ENCODE data around the gene SERHL2. TPM values are rescaled to one million over a fixed set of nuclear protein-coding genes. Genes with fewer than 3 reads are reported as not detected.
"Not testable (repeated sequence)": the region's sequence is repeated elsewhere in the genome, so short reads cannot be mapped to it uniquely, and the experiment has no call there.

SERHL2 gene
- total RNA-seq, 2 experiments from 2014 or later: 1.0 to 2.2 TPM

DNA sequence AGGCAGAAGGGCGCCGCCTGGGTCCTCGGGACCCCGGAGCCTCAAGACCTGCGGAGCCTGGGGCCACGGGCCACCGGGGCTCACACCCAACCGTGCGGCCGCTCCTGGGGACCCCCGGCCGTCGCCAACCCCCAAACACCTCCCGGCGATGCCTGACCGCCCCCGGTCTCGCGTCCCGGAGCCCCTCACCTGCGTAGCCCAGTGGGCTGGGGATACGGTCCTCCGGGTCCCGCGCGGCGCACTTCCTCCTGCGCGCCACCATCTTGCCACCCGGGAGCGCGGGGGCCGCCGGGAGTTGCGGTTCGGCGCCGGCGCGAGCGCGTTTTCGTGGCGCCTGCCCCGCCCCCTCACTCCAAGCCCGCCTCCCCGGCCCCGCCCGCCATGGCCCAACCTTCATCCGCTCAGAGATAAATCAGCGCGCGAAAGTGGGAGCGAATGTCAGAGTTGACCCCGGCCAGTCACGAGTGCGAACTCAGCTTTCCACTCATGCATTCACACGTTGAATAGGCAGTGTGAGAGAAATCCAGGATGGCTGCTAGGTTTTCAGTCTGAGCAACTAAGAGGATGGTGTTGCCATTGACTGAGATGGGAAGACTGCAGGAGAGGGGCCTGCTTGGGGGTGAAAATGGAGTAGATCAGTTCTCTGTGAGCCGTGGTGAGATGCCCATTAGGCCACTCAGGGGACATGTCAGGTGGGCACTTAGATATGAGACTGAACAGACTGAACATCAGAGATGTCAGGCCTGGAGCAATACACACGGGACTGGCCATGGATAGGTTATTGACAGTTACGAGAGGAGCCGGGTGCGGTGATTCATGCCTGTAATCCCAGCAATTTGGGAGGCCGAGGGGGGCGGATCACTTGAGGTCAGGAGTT, 34.0 kb upstream of the SERHL2 start, which contains the start of gene RRP7A:
TSS of gene RRP7A (minus strand) at position 272 of the 877 bp plus-strand sequence. CDS start at position 262, 10 bp downstream.
- Mint-ChIP-seq H3K36me3 (peaks cover 3% of the 10 kb centered on the region), H3K9me3 (no peaks in the 10 kb centered on the region), H3K4me1 (peaks cover 9% of the 10 kb centered on the region), H3K27ac (peak within 1 kb of the TSS; percentile 97), H3K27me3 (no peaks in the 10 kb centered on the region), H3K4me3 (peak within 1 kb of the TSS; percentile 98)
- DNase-seq: peak; percentile 92
- peak; percentile 90 for ATAC-seq (ENCODE audit: low read depth)
- POLR2A ChIA-PET: no interaction called here

DNA sequence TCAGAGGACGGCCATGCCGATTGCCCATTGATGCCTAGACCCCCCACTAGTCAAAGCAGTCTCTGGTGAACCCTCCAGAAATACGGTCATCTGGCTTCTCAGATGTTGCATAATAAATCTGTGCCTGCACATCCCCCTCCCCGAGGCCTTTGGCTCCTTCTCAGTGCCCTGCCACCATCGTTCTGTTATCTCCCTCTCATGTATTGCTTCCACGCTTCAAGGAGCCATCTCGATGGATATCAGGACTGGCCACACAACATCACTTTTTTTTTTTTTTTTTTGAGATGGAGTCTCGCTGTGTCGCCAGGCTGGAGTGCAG, 32.6 kb upstream of the SERHL2 start:
- no peak overlapping the region for H3K4me3 Mint-ChIP-seq
- no peak overlapping the region for H3K27ac Mint-ChIP-seq
- no peaks in the 10 kb centered on the region for H3K9me3 Mint-ChIP-seq
- POLR2A ChIA-PET: no interaction called here
- peaks cover 3% of the 10 kb centered on the region for H3K36me3 Mint-ChIP-seq
- peaks cover 9% of the 10 kb centered on the region for H3K4me1 Mint-ChIP-seq
- no peak for ATAC-seq (ENCODE audit: low read depth)
- no peak for DNase-seq
- H3K27me3 Mint-ChIP-seq: no peaks in the 10 kb centered on the region

DNA sequence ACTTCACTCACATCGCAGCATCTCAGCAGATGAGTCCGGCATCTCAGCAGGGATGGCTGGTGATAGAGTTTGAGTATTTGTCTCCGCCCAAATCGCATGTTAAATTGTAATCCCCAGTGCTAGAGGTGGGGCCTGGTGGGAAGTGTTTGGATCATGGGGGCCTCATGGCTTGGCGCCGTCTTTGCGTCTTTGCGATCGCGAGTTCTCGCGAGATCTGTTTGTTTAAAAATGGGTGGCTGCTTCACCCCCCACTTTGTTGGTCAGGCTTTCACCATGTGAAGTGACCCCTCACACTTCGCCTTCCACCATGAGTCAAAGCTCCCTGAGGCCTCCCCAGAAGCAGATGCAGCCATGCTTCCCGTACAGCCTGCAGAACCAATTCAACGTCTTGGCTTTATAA, 31.2 kb upstream of the SERHL2 start:
- H3K4me3 Mint-ChIP-seq: no peak overlapping the region

DNA sequence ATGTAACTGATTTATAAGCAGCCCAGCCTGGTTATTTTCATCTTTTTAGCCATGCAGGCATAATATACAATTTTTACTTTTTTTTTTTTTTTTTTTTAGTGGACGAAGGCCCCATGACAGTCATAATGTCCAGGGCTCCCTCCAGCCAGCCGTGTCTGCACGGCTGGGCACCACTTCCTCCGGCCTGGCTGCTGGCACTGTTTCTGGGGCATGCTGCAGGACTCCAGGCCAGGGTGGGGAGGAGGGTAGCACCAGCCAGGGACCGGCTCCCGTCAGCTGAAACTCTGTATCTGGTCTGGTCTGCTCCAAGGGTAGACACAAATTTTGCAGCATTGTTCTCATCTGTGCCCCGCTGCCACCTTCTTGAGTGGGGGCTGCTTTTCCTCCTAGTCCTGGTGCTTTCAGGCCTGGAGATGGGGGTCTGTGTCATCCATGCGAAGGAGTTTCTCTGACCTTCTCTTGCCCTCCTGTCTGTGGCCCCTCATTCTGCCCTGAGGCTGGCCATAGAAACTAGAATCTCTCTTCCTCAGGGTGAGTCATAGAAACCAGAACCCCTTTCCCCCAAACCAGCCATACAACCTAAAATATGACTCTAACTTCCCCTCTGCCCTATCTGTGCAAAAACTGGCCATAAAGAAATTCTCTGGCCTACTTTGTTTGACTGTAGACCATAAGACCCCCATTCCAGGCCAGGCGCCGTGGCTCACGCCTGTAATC, 25.0 kb upstream of the SERHL2 start:
- no peak for ATAC-seq (ENCODE audit: low read depth)

More for the DNA sequence above, 31.2 kb upstream of the SERHL2 start:
- ATAC-seq (ENCODE audit: low read depth) (no peak), DNase-seq (no peak)
- Mint-ChIP-seq H3K36me3 (no peaks in the 10 kb centered on the region), H3K4me1 (peaks cover 9% of the 10 kb centered on the region), H3K9me3 (no peaks in the 10 kb centered on the region), H3K27ac (no peak overlapping the region), H3K27me3 (no peaks in the 10 kb centered on the region)
- POLR2A ChIA-PET: no interaction called here

DNA sequence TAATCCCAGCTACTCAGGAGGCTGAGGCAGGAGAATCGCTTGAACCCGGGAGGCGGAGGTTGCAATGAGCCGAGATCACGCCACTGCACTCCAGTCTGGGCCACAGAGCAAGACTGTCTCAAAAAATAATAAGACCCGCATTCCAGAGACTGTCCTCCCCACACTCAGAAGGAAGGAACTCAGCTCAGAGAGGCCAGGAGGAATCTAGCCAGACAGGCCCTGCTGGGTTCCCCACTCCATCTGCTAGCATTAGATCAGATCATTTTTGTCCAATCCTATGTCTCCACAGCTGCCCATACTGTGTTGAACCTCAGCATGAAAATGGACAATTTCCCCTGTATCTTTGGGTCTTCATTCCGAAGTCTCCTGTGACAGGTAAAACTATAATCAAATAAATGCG, 24.3 kb upstream of the SERHL2 start:
- POLR2A ChIA-PET; ATAC-seq (ENCODE audit: low read depth); H3K36me3 Mint-ChIP-seq; DNase-seq; H3K9me3 Mint-ChIP-seq; H3K27me3 Mint-ChIP-seq; H3K4me3 Mint-ChIP-seq; H3K27ac Mint-ChIP-seq: not testable (repeated sequence)
- peaks cover 13% of the 10 kb centered on the region for H3K4me1 Mint-ChIP-seq

More for the DNA sequence above, 25.0 kb upstream of the SERHL2 start:
- Mint-ChIP-seq H3K4me1 (peaks cover 9% of the 10 kb centered on the region), H3K36me3 (no peaks in the 10 kb centered on the region), H3K27ac (no peak overlapping the region), H3K27me3 (peaks cover 2% of the 10 kb centered on the region), H3K9me3 (no peaks in the 10 kb centered on the region), H3K4me3 (no peak overlapping the region)
- POLR2A ChIA-PET: no interaction called here
- DNase-seq: no peak

DNA sequence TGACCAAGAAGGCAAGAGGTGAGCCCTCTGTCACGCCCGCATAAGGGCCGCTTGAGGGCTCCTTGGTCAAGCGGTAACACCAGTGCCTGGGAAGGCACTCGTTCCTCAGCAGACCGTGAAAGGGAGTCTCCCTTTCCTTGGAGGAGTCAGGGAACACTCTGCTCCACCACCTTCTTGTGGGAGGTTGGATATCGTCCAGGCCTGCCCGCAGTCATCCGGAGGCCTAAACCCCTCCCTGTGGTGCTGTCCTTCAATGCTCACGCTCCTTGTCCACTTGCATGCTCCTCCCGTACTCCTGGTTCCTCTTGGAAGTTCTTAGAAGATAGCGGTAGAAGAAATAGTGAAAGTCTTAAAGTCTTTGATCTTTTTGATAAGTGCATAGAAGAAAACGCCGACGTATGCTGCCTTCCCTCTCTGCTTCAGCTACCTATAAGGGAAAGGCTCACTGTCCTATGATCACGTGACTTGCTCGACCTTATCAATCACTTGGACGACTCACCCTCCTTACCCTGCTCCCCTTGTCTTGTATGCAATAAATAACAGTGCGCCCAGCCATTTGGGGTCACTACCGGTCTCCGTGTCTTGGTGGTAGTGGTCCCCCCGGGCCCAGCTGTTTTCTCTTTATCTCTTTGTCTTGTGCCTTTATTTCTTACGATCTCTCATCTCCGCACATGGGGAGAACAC, 22.2 kb upstream of the SERHL2 start:
- H3K27me3 Mint-ChIP-seq; H3K27ac Mint-ChIP-seq; H3K4me3 Mint-ChIP-seq; POLR2A ChIA-PET; ATAC-seq (ENCODE audit: low read depth); DNase-seq; H3K9me3 Mint-ChIP-seq; H3K36me3 Mint-ChIP-seq: not testable (repeated sequence)
- H3K4me1 Mint-ChIP-seq: peaks cover 13% of the 10 kb centered on the region

DNA sequence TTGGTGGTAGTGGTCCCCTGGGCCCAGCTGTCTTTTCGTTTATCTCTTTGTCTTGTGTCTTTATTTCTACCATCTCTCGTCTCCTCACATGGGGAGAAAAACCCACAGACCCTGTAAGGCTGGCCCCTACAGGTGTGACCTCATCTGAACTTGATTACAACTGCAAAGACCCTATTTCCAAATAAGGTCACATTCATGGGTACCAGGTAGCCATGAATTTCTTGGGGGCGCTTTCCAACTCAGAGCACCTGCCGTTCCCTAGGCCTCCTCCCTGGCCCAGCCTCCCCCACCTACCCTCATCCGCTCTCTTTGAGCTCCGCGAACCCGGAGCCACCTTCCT, 20.1 kb upstream of the SERHL2 start:
- ATAC-seq (ENCODE audit: low read depth) (no peak), DNase-seq (no peak)
- Mint-ChIP-seq H3K36me3 (no peaks in the 10 kb centered on the region), H3K4me3 (peak overlapping the region; percentile 78), H3K27ac (peak overlapping the region; percentile 95), H3K9me3 (no peaks in the 10 kb centered on the region), H3K4me1 (peaks cover 19% of the 10 kb centered on the region), H3K27me3 (peaks cover 2% of the 10 kb centered on the region)
- POLR2A ChIA-PET: interaction anchor here (0.8 to 2.2 kb wide), 3 partner anchors 48 to 85 kb away, joined by 3 to 6 read pairs (median 3); partner anchors contain the start of gene POLDIP3

DNA sequence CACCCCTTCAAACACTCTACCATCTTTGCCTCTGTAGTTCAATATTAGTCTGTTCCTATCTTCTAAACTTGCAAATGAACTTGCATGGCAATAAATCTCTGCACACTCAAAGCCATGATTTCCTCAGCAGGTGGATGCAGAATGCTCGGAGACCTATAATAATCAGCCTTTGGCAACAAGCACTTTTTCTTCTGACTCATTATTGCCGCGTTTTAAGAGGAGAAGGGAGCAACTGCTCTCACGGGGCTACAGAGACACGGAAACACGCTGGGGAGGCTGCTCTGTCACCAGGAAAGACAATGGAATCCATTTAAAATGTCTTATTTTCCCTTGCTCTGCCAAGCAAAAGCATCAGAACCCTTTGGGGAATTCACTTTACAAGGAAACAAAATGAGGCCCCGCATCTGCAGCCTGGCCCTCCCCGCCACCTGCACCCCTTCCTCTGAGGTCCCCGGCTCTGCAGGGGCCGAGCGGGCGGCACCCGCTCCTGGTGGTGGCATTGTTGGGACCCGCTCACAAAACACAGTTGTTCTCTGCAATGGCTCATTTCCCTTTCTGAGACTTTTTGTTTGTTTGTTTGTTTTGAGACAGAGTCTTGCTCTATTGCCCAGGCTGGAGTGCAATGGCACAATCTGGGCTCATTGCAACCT, 18.5 kb upstream of the SERHL2 start:
- ATAC-seq (ENCODE audit: low read depth); H3K9me3 Mint-ChIP-seq; DNase-seq; H3K4me3 Mint-ChIP-seq; H3K27ac Mint-ChIP-seq; H3K36me3 Mint-ChIP-seq; POLR2A ChIA-PET; H3K27me3 Mint-ChIP-seq: not testable (repeated sequence)
- peaks cover 17% of the 10 kb centered on the region for H3K4me1 Mint-ChIP-seq

DNA sequence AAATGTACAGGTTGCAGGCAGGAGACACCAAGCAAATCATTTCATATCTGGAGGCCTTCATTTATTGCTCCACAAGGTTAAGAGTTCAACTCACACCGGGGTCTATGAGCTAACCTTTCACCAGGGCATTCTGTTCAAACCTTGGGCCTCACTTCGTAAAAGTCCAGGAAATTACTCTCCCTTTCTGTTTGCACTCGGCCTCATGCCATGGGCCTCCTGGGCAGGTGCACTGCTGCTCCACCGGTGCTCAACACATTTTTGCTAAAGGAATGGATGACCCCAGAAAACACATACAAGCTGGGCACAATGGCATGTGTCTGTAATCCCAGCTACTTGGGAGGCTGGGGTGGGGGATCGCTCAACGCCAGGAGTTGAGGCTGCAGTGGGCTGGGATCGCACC, 17.6 kb upstream of the SERHL2 start:
- no peaks in the 10 kb centered on the region for H3K9me3 Mint-ChIP-seq
- POLR2A ChIA-PET: interaction anchor here (1.5 kb wide), 1 partner anchor 78 kb away, joined by 3 read pairs; the partner anchor contains the start of gene POLDIP3

DNA sequence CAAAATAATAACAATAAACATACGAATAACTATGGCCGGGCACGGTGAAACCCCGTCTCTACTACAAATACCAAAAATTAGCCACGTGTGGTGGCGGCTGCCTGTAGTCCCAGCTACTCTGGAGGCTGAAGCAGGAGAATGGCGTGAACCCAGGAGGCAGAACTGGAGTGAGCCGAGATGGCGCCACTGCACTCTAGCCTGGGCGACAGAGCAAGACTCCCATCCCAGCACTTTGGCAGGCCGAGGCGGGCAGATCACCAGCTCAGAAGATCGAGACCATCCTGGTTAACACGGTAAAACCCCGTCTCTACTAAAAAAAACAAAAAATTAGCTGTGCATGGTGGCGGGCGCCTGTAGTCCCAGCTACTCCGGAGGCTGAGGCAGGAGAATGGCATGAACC, 17.1 kb upstream of the SERHL2 start:
- not testable (repeated sequence) for ATAC-seq (ENCODE audit: low read depth); DNase-seq; H3K36me3 Mint-ChIP-seq; H3K9me3 Mint-ChIP-seq; H3K27me3 Mint-ChIP-seq; H3K4me3 Mint-ChIP-seq
- Mint-ChIP-seq H3K27ac (peak overlapping the region; percentile 13), H3K4me1 (peaks cover 17% of the 10 kb centered on the region)
- POLR2A ChIA-PET: interaction anchor here (1.5 kb wide), 1 partner anchor 78 kb away, joined by 3 read pairs; the partner anchor contains the start of gene POLDIP3

More for the DNA sequence above, 17.6 kb upstream of the SERHL2 start:
- ATAC-seq (ENCODE audit: low read depth) (no peak), DNase-seq (no peak)
- Mint-ChIP-seq H3K27ac (no peak overlapping the region), H3K36me3 (no peaks in the 10 kb centered on the region), H3K4me1 (peaks cover 17% of the 10 kb centered on the region), H3K4me3 (no peak overlapping the region), H3K27me3 (no peaks in the 10 kb centered on the region)

DNA sequence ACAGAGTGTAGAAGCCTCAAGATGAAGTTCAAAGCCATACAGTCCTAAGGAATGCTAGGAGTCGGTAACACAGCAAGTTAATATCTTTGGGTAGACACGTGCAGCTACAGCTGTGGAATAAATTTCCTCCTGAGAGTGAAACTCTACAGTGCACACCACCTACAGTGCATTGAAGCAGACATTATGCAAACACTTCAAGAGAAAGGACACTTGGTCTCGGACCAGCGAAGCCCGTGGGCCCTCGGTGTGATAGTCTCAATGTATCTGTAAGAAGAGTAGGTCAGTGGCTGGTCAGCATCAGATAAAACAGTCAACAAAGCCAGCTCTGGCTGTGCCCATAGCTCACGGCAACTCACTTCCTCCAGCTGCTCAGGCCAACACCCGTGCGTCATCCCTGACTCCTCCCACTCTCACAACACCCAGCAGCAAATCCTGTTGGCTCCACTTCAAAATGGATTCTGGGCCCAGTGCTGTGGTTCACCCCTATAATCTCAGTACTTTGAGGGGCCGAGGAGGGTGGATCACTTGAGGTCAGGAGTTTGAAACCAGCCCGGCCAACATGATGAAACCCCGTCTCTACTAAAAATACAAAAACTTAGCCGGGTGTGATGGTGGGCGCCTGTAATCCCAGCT, 16.4 kb upstream of the SERHL2 start:
- POLR2A ChIA-PET: interaction anchor here (1.5 kb wide), 1 partner anchor 77 kb away, joined by 3 read pairs; the partner anchor contains the start of gene POLDIP3
- H3K27ac Mint-ChIP-seq: peak overlapping the region; percentile 70
- not testable (repeated sequence) for H3K36me3 Mint-ChIP-seq

DNA sequence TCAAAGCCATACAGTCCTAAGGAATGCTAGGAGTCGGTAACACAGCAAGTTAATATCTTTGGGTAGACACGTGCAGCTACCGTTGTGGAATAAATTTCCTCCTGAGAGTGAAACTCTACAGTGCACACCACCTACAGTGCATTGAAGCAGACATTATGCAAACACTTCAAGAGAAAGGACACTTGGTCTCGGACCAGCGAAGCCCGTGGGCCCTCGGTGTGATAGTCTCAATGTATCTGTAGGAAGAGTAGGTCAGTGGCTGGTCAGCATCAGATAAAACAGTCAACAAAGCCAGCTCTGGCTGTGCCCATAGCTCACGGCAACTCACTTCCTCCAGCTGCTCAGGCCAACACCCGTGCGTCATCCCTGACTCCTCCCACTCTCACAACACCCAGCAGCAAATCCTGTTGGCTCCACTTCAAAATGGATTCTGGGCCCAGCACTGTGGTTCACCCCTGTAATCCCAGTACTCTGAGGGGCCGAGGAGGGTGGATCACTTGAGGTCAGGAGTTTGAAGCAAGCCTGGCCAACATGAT, 14.5 kb upstream of the SERHL2 start:
- H3K27ac Mint-ChIP-seq: peak overlapping the region; percentile 2
- not testable (repeated sequence) for H3K36me3 Mint-ChIP-seq, H3K4me3 Mint-ChIP-seq, H3K4me1 Mint-ChIP-seq, H3K27me3 Mint-ChIP-seq, DNase-seq, H3K9me3 Mint-ChIP-seq
- POLR2A ChIA-PET: interaction anchor here (0.7 kb wide), 1 partner anchor 270 kb away, joined by 4 read pairs; no protein-coding TSS in a partner anchor
- ATAC-seq (ENCODE audit: low read depth): peak; percentile 70

More for the DNA sequence above, 16.4 kb upstream of the SERHL2 start:
- DNase-seq, H3K4me3 Mint-ChIP-seq, H3K27me3 Mint-ChIP-seq, H3K9me3 Mint-ChIP-seq: not testable (repeated sequence)
- peaks cover 17% of the 10 kb centered on the region for H3K4me1 Mint-ChIP-seq
- peak; percentile 51 for ATAC-seq (ENCODE audit: low read depth)
